ENCODE results near the gene CPB2.

DNA sequence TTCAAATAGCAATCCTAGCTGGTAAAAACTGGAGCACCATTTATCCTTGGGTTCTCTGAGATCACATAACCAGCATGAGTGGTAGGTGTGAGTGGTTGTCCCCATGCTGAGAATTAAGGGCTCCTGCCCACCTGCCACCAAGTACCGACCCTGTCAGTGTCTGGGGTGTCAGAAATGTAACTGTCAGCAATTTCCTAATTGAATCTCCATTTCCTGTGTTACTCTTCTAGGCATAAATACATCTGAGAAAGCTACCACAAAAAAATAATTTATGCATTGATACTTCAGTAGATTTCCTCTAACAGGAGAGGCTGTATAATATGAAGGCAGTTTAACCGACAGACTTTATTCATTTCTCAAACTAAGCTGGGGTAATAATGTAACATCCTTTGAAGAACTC, 25.1 kb downstream of the CPB2 start:
- TF ChIP-seq, protein P1, sequence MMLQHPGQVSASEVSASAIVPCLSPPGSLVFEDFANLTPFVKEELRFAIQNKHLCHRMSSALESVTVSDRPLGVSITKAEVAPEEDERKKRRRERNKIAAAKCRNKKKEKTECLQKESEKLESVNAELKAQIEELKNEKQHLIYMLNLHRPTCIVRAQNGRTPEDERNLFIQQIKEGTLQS (IDR thresholded peaks at IDR 0.05), result no peak
- TF ChIP-seq RAD21 (IDR thresholded peaks at IDR 0.05; ENCODE audit: low read depth) (no peak), EZH2phosphoT487 (IDR thresholded peaks at IDR 0.05; ENCODE audit: borderline replicate concordance) (no peak)
- TF ChIP-seq, protein P2, sequence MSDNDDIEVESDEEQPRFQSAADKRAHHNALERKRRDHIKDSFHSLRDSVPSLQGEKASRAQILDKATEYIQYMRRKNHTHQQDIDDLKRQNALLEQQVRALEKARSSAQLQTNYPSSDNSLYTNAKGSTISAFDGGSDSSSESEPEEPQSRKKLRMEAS (IDR thresholded peaks at IDR 0.05), result no peak
- TF ChIP-seq, protein P3, sequence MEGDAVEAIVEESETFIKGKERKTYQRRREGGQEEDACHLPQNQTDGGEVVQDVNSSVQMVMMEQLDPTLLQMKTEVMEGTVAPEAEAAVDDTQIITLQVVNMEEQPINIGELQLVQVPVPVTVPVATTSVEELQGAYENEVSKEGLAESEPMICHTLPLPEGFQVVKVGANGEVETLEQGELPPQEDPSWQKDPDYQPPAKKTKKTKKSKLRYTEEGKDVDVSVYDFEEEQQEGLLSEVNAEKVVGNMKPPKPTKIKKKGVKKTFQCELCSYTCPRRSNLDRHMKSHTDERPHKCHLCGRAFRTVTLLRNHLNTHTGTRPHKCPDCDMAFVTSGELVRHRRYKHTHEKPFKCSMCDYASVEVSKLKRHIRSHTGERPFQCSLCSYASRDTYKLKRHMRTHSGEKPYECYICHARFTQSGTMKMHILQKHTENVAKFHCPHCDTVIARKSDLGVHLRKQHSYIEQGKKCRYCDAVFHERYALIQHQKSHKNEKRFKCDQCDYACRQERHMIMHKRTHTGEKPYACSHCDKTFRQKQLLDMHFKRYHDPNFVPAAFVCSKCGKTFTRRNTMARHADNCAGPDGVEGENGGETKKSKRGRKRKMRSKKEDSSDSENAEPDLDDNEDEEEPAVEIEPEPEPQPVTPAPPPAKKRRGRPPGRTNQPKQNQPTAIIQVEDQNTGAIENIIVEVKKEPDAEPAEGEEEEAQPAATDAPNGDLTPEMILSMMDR (IDR thresholded peaks at IDR 0.05 in 2 of 3, conservative IDR thresholded peaks at IDR 0.05 in 1 of 3; ENCODE audit: borderline replicate concordance in 1 of 3, insufficient read depth in 1 of 3, low read depth in 2 of 3, low read length in 2 of 3), result no peak

All from HCT116 (cell line).